ENCODE measurements around the gene TBC1D22A. TPM values are rescaled to one million over a fixed set of nuclear protein-coding genes. Genes with fewer than 3 reads are reported as not detected.

TBC1D22A gene
- total and polyA plus RNA-seq, 2 experiments from 2014 or later = 9.6 to 13.3 TPM

DNA sequence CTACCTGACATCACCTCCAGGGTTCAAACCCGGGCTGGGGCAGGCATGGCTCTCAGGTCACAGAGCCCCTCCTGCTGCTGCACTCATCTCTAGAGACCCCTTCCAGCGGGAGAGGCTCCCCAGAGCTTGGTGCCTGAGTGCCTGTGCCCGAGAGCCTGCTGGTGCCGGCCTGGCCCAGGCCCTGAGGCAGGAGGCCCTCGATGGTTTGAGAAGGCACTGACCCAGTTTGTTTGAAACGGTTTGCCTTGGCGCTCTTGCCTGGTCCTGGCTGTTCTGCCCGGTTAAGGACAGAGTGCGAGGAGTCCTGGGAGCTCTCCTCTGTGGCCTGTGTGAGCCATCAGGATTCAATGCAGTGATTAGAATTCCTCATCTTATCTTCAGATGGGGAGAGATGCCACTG lies 88.9 kb downstream of the TBC1D22A start:
- Histone ChIP-seq H3K79me2 (replicated peaks; ENCODE audit: insufficient read depth) (peaks cover 14% of the 10 kb centered on the region), H4K20me1 (replicated peaks; ENCODE audit: insufficient read depth) (no peaks in the 10 kb centered on the region; the same call in 1 of the 2 replicates), H2AFZ (no peak overlapping the region), H3K4me2 (no peak overlapping the region), H3K9me2 (ENCODE audit: insufficient read depth) (no peaks in the 10 kb centered on the region), H3K27ac (ENCODE audit: low read depth) (no peak overlapping the region), H3F3A (replicated peaks; ENCODE audit: low read depth) (no peaks in the 10 kb centered on the region), H3K4me3 (no peak overlapping the region), H3K36me3 (ENCODE audit: insufficient read depth) (peaks cover 3% of the 10 kb centered on the region; the same call in 1 of the 2 replicates), H3K27me3 (ENCODE audit: insufficient read depth) (no peaks in the 10 kb centered on the region), H3K4me1 (ENCODE audit: insufficient read depth) (no peaks in the 10 kb centered on the region)
- no peak for ATAC-seq
- TF ChIP-seq, protein P1, sequence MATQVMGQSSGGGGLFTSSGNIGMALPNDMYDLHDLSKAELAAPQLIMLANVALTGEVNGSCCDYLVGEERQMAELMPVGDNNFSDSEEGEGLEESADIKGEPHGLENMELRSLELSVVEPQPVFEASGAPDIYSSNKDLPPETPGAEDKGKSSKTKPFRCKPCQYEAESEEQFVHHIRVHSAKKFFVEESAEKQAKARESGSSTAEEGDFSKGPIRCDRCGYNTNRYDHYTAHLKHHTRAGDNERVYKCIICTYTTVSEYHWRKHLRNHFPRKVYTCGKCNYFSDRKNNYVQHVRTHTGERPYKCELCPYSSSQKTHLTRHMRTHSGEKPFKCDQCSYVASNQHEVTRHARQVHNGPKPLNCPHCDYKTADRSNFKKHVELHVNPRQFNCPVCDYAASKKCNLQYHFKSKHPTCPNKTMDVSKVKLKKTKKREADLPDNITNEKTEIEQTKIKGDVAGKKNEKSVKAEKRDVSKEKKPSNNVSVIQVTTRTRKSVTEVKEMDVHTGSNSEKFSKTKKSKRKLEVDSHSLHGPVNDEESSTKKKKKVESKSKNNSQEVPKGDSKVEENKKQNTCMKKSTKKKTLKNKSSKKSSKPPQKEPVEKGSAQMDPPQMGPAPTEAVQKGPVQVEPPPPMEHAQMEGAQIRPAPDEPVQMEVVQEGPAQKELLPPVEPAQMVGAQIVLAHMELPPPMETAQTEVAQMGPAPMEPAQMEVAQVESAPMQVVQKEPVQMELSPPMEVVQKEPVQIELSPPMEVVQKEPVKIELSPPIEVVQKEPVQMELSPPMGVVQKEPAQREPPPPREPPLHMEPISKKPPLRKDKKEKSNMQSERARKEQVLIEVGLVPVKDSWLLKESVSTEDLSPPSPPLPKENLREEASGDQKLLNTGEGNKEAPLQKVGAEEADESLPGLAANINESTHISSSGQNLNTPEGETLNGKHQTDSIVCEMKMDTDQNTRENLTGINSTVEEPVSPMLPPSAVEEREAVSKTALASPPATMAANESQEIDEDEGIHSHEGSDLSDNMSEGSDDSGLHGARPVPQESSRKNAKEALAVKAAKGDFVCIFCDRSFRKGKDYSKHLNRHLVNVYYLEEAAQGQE (IDR thresholded peaks at IDR 0.05; ENCODE audit: unreplicated experiment) = no peak
- TF ChIP-seq ZNF114 (CRISPR knock-in tag; IDR thresholded peaks at IDR 0.05) (no peak), STAT1 (IDR thresholded peaks at IDR 0.05; ENCODE audit: unreplicated experiment) (no peak), JUNB (IDR thresholded peaks at IDR 0.05; ENCODE audit: unreplicated experiment) (no peak), ZNF331 (CRISPR knock-in tag; IDR thresholded peaks at IDR 0.05; ENCODE audit: low read depth) (no peak), NANOG (IDR thresholded peaks at IDR 0.05; ENCODE audit: borderline replicate concordance) (no peak), CREB1 (CRISPR knock-in tag; IDR thresholded peaks at IDR 0.05; ENCODE audit: low read depth) (no peak), EZH2phosphoT487 (IDR thresholded peaks at IDR 0.05; ENCODE audit: unreplicated experiment) (no peak), EZH2 (IDR thresholded peaks at IDR 0.05; ENCODE audit: low read depth, unreplicated experiment) (no peak), POLR2AphosphoS5 (IDR thresholded peaks at IDR 0.05; ENCODE audit: low read depth) (no peak)
- TF ChIP-seq, protein P2, sequence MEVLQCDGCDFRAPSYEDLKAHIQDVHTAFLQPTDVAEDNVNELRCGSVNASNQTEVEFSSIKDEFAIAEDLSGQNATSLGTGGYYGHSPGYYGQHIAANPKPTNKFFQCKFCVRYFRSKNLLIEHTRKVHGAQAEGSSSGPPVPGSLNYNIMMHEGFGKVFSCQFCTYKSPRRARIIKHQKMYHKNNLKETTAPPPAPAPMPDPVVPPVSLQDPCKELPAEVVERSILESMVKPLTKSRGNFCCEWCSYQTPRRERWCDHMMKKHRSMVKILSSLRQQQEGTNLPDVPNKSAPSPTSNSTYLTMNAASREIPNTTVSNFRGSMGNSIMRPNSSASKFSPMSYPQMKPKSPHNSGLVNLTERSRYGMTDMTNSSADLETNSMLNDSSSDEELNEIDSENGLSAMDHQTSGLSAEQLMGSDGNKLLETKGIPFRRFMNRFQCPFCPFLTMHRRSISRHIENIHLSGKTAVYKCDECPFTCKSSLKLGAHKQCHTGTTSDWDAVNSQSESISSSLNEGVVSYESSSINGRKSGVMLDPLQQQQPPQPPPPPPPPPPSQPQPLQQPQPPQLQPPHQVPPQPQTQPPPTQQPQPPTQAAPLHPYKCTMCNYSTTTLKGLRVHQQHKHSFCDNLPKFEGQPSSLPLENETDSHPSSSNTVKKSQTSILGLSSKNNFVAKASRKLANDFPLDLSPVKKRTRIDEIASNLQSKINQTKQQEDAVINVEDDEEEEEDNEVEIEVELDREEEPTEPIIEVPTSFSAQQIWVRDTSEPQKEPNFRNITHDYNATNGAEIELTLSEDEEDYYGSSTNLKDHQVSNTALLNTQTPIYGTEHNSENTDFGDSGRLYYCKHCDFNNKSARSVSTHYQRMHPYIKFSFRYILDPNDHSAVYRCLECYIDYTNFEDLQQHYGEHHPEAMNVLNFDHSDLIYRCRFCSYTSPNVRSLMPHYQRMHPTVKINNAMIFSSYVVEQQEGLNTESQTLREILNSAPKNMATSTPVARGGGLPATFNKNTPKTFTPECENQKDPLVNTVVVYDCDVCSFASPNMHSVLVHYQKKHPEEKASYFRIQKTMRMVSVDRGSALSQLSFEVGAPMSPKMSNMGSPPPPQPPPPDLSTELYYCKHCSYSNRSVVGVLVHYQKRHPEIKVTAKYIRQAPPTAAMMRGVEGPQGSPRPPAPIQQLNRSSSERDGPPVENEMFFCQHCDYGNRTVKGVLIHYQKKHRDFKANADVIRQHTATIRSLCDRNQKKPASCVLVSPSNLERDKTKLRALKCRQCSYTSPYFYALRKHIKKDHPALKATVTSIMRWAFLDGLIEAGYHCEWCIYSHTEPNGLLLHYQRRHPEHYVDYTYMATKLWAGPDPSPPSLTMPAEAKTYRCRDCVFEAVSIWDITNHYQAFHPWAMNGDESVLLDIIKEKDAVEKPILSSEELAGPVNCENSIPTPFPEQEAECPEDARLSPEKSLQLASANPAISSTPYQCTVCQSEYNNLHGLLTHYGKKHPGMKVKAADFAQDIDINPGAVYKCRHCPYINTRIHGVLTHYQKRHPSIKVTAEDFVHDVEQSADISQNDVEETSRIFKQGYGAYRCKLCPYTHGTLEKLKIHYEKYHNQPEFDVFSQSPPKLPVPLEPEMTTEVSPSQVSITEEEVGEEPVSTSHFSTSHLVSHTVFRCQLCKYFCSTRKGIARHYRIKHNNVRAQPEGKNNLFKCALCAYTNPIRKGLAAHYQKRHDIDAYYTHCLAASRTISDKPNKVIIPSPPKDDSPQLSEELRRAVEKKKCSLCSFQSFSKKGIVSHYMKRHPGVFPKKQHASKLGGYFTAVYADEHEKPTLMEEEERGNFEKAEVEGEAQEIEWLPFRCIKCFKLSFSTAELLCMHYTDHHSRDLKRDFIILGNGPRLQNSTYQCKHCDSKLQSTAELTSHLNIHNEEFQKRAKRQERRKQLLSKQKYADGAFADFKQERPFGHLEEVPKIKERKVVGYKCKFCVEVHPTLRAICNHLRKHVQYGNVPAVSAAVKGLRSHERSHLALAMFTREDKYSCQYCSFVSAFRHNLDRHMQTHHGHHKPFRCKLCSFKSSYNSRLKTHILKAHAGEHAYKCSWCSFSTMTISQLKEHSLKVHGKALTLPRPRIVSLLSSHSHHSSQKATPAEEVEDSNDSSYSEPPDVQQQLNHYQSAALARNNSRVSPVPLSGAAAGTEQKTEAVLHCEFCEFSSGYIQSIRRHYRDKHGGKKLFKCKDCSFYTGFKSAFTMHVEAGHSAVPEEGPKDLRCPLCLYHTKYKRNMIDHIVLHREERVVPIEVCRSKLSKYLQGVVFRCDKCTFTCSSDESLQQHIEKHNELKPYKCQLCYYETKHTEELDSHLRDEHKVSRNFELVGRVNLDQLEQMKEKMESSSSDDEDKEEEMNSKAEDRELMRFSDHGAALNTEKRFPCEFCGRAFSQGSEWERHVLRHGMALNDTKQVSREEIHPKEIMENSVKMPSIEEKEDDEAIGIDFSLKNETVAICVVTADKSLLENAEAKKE (CRISPR knock-in tag; IDR thresholded peaks at IDR 0.05) = no peak
- TF ChIP-seq, protein P3, sequence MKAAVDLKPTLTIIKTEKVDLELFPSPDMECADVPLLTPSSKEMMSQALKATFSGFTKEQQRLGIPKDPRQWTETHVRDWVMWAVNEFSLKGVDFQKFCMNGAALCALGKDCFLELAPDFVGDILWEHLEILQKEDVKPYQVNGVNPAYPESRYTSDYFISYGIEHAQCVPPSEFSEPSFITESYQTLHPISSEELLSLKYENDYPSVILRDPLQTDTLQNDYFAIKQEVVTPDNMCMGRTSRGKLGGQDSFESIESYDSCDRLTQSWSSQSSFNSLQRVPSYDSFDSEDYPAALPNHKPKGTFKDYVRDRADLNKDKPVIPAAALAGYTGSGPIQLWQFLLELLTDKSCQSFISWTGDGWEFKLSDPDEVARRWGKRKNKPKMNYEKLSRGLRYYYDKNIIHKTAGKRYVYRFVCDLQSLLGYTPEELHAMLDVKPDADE (IDR thresholded peaks at IDR 0.05) = no peak
- TF ChIP-seq, protein P4, sequence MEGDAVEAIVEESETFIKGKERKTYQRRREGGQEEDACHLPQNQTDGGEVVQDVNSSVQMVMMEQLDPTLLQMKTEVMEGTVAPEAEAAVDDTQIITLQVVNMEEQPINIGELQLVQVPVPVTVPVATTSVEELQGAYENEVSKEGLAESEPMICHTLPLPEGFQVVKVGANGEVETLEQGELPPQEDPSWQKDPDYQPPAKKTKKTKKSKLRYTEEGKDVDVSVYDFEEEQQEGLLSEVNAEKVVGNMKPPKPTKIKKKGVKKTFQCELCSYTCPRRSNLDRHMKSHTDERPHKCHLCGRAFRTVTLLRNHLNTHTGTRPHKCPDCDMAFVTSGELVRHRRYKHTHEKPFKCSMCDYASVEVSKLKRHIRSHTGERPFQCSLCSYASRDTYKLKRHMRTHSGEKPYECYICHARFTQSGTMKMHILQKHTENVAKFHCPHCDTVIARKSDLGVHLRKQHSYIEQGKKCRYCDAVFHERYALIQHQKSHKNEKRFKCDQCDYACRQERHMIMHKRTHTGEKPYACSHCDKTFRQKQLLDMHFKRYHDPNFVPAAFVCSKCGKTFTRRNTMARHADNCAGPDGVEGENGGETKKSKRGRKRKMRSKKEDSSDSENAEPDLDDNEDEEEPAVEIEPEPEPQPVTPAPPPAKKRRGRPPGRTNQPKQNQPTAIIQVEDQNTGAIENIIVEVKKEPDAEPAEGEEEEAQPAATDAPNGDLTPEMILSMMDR (conservative IDR thresholded peaks at IDR 0.05; ENCODE audit: low read depth in 2 of 2) = no peak
- no peak overlapping the region; the same call in 1 of the 2 replicates for H3K27ac Mint-ChIP-seq
- peaks cover 8% of the 10 kb centered on the region for H3K27me3 Mint-ChIP-seq (ENCODE audit: insufficient read depth, low read depth, poor library complexity)
- no peak for DNase-seq (ENCODE audit: low spot score)
- peaks cover 11% of the 10 kb centered on the region for H3K36me3 Mint-ChIP-seq (ENCODE audit: low read depth)
- H3K4me3 Mint-ChIP-seq = no peak overlapping the region
- no peaks in the 10 kb centered on the region; the same call in 2 of the 3 replicates for H3K9me3 Mint-ChIP-seq
- H3K4me1 Mint-ChIP-seq = peaks cover 33% of the 10 kb centered on the region
